Activated T-cell treated with anti-CD3 and anti-CD28 coated beads, Interleukin-2, amount 50 U/mL, for 24 hours (primary cell): ENCODE data around the gene FXYD6.
"Not testable (repeated sequence)": the region's sequence is repeated elsewhere in the genome, so short reads cannot be mapped to it uniquely, and the experiment has no call there.

Source experiments
- DNase-seq: peaks from one replicate; pipeline ENCODE4 v3.0.0-alpha.2; 2020
- H3K27ac Mint-ChIP-seq: 2 replicates; pipeline ENCODE4 v1.8.0; 2020; ENCODE audit warnings: mild to moderate bottlenecking, mixed read lengths
- H3K27me3 Mint-ChIP-seq: 2 replicates; pipeline ENCODE4 v1.8.0; 2020; ENCODE audit warnings: mixed read lengths
- H3K36me3 Mint-ChIP-seq: 2 replicates; pipeline ENCODE4 v1.8.0; 2020; ENCODE audit warnings: low read depth, mixed read lengths
- H3K4me1 Mint-ChIP-seq: 2 replicates; pipeline ENCODE4 v1.8.0; 2020; ENCODE audit warnings: low read depth, mixed read lengths
- H3K4me3 Mint-ChIP-seq: 2 replicates; pipeline ENCODE4 v1.8.0; 2020; ENCODE audit warnings: mild to moderate bottlenecking, moderate library complexity, mixed read lengths
- H3K9me3 Mint-ChIP-seq: 2 replicates; pipeline ENCODE4 v1.8.0; 2020; ENCODE audit warnings: mixed read lengths

The FXYD6 gene

GRCh38 chr11:117876341-117877119, at the start of gene FXYD6:
Gene FXYD6, minus strand, starts transcription at chr11:117876658. Its CDS starts 33,882 bp downstream, at chr11:117842776.
- Mint-ChIP-seq H3K4me3 (peak within 1 kb of the TSS; percentile 74), H3K4me1 (peaks cover 29% of the 10 kb centered on the region), H3K27me3 (peaks cover 72% of the 10 kb centered on the region), H3K36me3 (no peaks in the 10 kb centered on the region), H3K27ac (peak within 1 kb of the TSS; percentile 41), H3K9me3 (no peaks in the 10 kb centered on the region)
- peak; percentile 40 for DNase-seq

- H3K36me3 Mint-ChIP-seq, H3K27me3 Mint-ChIP-seq, H3K27ac Mint-ChIP-seq, H3K4me3 Mint-ChIP-seq, H3K9me3 Mint-ChIP-seq, DNase-seq: not testable (repeated sequence)
- H3K4me1 Mint-ChIP-seq: peaks cover 31% of the 10 kb centered on the region
These were observed 49.7 kb upstream of the FXYD6 start for GRCh38 chr11:117926166-117926565.

- H3K27me3 Mint-ChIP-seq: no peaks in the 10 kb centered on the region
- H3K4me3 Mint-ChIP-seq: no peak overlapping the region
- H3K9me3 Mint-ChIP-seq: no peaks in the 10 kb centered on the region
These were observed 48.9 kb upstream of the FXYD6 start for GRCh38 chr11:117925198-117925925.

GRCh38 chr11:117924631-117925170, 48.2 kb upstream of the FXYD6 start:
- Mint-ChIP-seq H3K9me3 (no peaks in the 10 kb centered on the region), H3K27me3 (no peaks in the 10 kb centered on the region), H3K4me1 (peaks cover 21% of the 10 kb centered on the region), H3K27ac (no peak overlapping the region), H3K36me3 (no peaks in the 10 kb centered on the region), H3K4me3 (no peak overlapping the region)
- no peak for DNase-seq

More at GRCh38 chr11:117925198-117925925, 48.9 kb upstream of the FXYD6 start:
- no peak for DNase-seq
- Mint-ChIP-seq H3K27ac (no peak overlapping the region), H3K36me3 (no peaks in the 10 kb centered on the region), H3K4me1 (peaks cover 23% of the 10 kb centered on the region)

- H3K4me3 Mint-ChIP-seq: no peak overlapping the region
- H3K27ac Mint-ChIP-seq: no peak overlapping the region
- peaks cover 18% of the 10 kb centered on the region for H3K4me1 Mint-ChIP-seq
- H3K27me3 Mint-ChIP-seq: no peaks in the 10 kb centered on the region
- no peaks in the 10 kb centered on the region for H3K9me3 Mint-ChIP-seq
- H3K36me3 Mint-ChIP-seq: no peaks in the 10 kb centered on the region
- DNase-seq: no peak
These were observed 47.3 kb upstream of the FXYD6 start for GRCh38 chr11:117923773-117924172.

- Mint-ChIP-seq H3K27ac (no peak overlapping the region), H3K4me1 (peaks cover 14% of the 10 kb centered on the region), H3K9me3 (no peaks in the 10 kb centered on the region), H3K36me3 (no peaks in the 10 kb centered on the region), H3K27me3 (no peaks in the 10 kb centered on the region), H3K4me3 (no peak overlapping the region)
- no peak for DNase-seq
These were observed 46.8 kb upstream of the FXYD6 start for GRCh38 chr11:117923275-117923674.

GRCh38 chr11:117921893-117922292, 45.4 kb upstream of the FXYD6 start:
- Mint-ChIP-seq H3K4me3 (no peak overlapping the region), H3K27ac (no peak overlapping the region), H3K9me3 (no peaks in the 10 kb centered on the region), H3K4me1 (peaks cover 11% of the 10 kb centered on the region), H3K36me3 (no peaks in the 10 kb centered on the region), H3K27me3 (no peaks in the 10 kb centered on the region)
- DNase-seq: no peak

- Mint-ChIP-seq H3K27ac (no peak overlapping the region), H3K4me1 (peaks cover 11% of the 10 kb centered on the region), H3K9me3 (no peaks in the 10 kb centered on the region), H3K36me3 (no peaks in the 10 kb centered on the region), H3K27me3 (no peaks in the 10 kb centered on the region), H3K4me3 (no peak overlapping the region)
- DNase-seq: no peak
These were observed 45.0 kb upstream of the FXYD6 start for GRCh38 chr11:117921456-117921855.

GRCh38 chr11:117919781-117920221, 43.3 kb upstream of the FXYD6 start:
- H3K27ac Mint-ChIP-seq: peak overlapping the region; percentile 57
- DNase-seq: peak; percentile 31

GRCh38 chr11:117919341-117919740, 42.9 kb upstream of the FXYD6 start:
- Mint-ChIP-seq H3K27me3 (no peaks in the 10 kb centered on the region), H3K27ac (peak overlapping the region; percentile 57), H3K36me3 (no peaks in the 10 kb centered on the region), H3K4me3 (no peak overlapping the region), H3K9me3 (no peaks in the 10 kb centered on the region), H3K4me1 (peaks cover 11% of the 10 kb centered on the region)
- no peak for DNase-seq

More at GRCh38 chr11:117919781-117920221, 43.3 kb upstream of the FXYD6 start:
- Mint-ChIP-seq H3K4me1 (peaks cover 11% of the 10 kb centered on the region), H3K27me3 (no peaks in the 10 kb centered on the region), H3K9me3 (no peaks in the 10 kb centered on the region), H3K4me3 (no peak overlapping the region), H3K36me3 (no peaks in the 10 kb centered on the region)

- H3K4me1 Mint-ChIP-seq: peaks cover 11% of the 10 kb centered on the region
- H3K27ac Mint-ChIP-seq: no peak overlapping the region
- H3K36me3 Mint-ChIP-seq: no peaks in the 10 kb centered on the region
- H3K9me3 Mint-ChIP-seq: no peaks in the 10 kb centered on the region
- no peaks in the 10 kb centered on the region for H3K27me3 Mint-ChIP-seq
- no peak overlapping the region for H3K4me3 Mint-ChIP-seq
- peak; percentile 13 for DNase-seq
These were observed 42.2 kb upstream of the FXYD6 start for GRCh38 chr11:117918366-117919255.

- no peaks in the 10 kb centered on the region for H3K9me3 Mint-ChIP-seq
- no peak overlapping the region for H3K4me3 Mint-ChIP-seq
- no peak overlapping the region for H3K27ac Mint-ChIP-seq
- H3K27me3 Mint-ChIP-seq: no peaks in the 10 kb centered on the region
- peak; percentile 18 for DNase-seq
- no peaks in the 10 kb centered on the region for H3K36me3 Mint-ChIP-seq
- peaks cover 11% of the 10 kb centered on the region for H3K4me1 Mint-ChIP-seq
These were observed 41.2 kb upstream of the FXYD6 start for GRCh38 chr11:117917591-117918151.

GRCh38 chr11:117916956-117917355, 40.5 kb upstream of the FXYD6 start:
- H3K27ac Mint-ChIP-seq: no peak overlapping the region
- no peak overlapping the region for H3K4me3 Mint-ChIP-seq
- H3K36me3 Mint-ChIP-seq: no peaks in the 10 kb centered on the region
- peaks cover 11% of the 10 kb centered on the region for H3K4me1 Mint-ChIP-seq
- H3K27me3 Mint-ChIP-seq: no peaks in the 10 kb centered on the region
- no peaks in the 10 kb centered on the region for H3K9me3 Mint-ChIP-seq
- DNase-seq: peak; percentile 9
